GM19324 (cell line): ENCODE results near the gene IL12RB1.
"Not testable (repeated sequence)": the region's sequence is repeated elsewhere in the genome, so short reads cannot be mapped to it uniquely, and the experiment has no call there.

ENCODE experiments used
- ATAC-seq: cut with Tn5 transposase; IDR thresholded peaks from one replicate; pipeline ENCODE4 v1.9.1; 2021; ENCODE audit warnings: mild to moderate bottlenecking, moderate library complexity; ENCODE audit not compliant: unreplicated experiment, low FRiP score

IL12RB1 gene

GRCh38 chr19:18091217-18091608 lies 4.5 kb upstream of the IL12RB1 start:
- no peak for ATAC-seq

- ATAC-seq: no peak
These were observed 3.9 kb upstream of the IL12RB1 start for GRCh38 chr19:18090545-18091216.

- no peak for ATAC-seq
These were observed 3.0 kb upstream of the IL12RB1 start for GRCh38 chr19:18089726-18090125.

GRCh38 chr19:18089096-18089541 lies 2.4 kb upstream of the IL12RB1 start:
- not testable (repeated sequence) for ATAC-seq

- no peak for ATAC-seq
These were observed 854 bp downstream of the IL12RB1 start for GRCh38 chr19:18085702-18086457.

- ATAC-seq: no peak
These were observed 2.6 kb downstream of the IL12RB1 start for GRCh38 chr19:18083929-18084684.

GRCh38 chr19:18074192-18074591 lies 12.5 kb downstream of the IL12RB1 start:
- no peak for ATAC-seq

GRCh38 chr19:18073197-18073596 lies 13.5 kb downstream of the IL12RB1 start:
- no peak for ATAC-seq

GRCh38 chr19:18072335-18072734 lies 14.4 kb downstream of the IL12RB1 start:
- ATAC-seq: no peak

GRCh38 chr19:18070181-18070580 lies 16.6 kb downstream of the IL12RB1 start:
- ATAC-seq: no peak

- ATAC-seq: no peak
These were observed 17.4 kb downstream of the IL12RB1 start for GRCh38 chr19:18069383-18069782.

GRCh38 chr19:18068395-18068794 lies 18.3 kb downstream of the IL12RB1 start:
- ATAC-seq: no peak

- ATAC-seq: no peak
These were observed 21.6 kb downstream of the IL12RB1 start for GRCh38 chr19:18065173-18065495.

GRCh38 chr19:18063463-18063862 lies 23.3 kb downstream of the IL12RB1 start:
- no peak for ATAC-seq

- no peak for ATAC-seq
These were observed 24.7 kb downstream of the IL12RB1 start for GRCh38 chr19:18062028-18062427.

GRCh38 chr19:18060472-18060871 lies 26.3 kb downstream of the IL12RB1 start:
- ATAC-seq: no peak

GRCh38 chr19:18059902-18060301 lies 26.8 kb downstream of the IL12RB1 start:
- ATAC-seq: no peak

GRCh38 chr19:18059297-18059696 lies 27.4 kb downstream of the IL12RB1 start:
- ATAC-seq: no peak

GRCh38 chr19:18058208-18059009 lies 28.3 kb downstream of the IL12RB1 start:
- ATAC-seq: no peak

- ATAC-seq: no peak
These were observed 29.2 kb downstream of the IL12RB1 start for GRCh38 chr19:18057557-18057956.

GRCh38 chr19:18055967-18056366 lies 30.8 kb downstream of the IL12RB1 start:
- ATAC-seq: no peak
